Memory B cell (primary cell): ENCODE data around the gene XYLB.
"Not testable (repeated sequence)": the region's sequence is repeated elsewhere in the genome, so short reads cannot be mapped to it uniquely, and the experiment has no call there.

Experiments
- ATAC-seq: fragments of 150-1000 bp; cut with Tn5 transposase; 2 replicates; pipeline ENCODE4 v1.10.0; 2021; ENCODE audit warnings: low read depth, mild to moderate bottlenecking, moderate library complexity
- DNase-seq, 2 donors: peaks; one replicate each; pipeline ENCODE4 v3.0.0; 2022; ENCODE audit warnings: low spot score in 2 of 2
- H3K27ac Mint-ChIP-seq: one replicate; pipeline ENCODE4 v1.8.0; 2022; ENCODE audit warnings: mild to moderate bottlenecking, moderate library complexity, mixed read lengths
- H3K27me3 Mint-ChIP-seq: one replicate; pipeline ENCODE4 v1.8.0; 2022; ENCODE audit warnings: mixed read lengths
- H3K36me3 Mint-ChIP-seq: one replicate; pipeline ENCODE4 v1.8.0; 2022; ENCODE audit warnings: mild to moderate bottlenecking, mixed read lengths
- H3K4me1 Mint-ChIP-seq: one replicate; pipeline ENCODE4 v1.8.0; 2022; ENCODE audit warnings: mixed read lengths
- H3K4me3 Mint-ChIP-seq: one replicate; pipeline ENCODE4 v1.8.0; 2022; ENCODE audit warnings: mild to moderate bottlenecking, moderate library complexity, mixed read lengths
- H3K9me3 Mint-ChIP-seq: one replicate; pipeline ENCODE4 v1.8.0; 2022; ENCODE audit warnings: mixed read lengths

The XYLB gene

GRCh38 chr3:38426798-38427426 lies 80.3 kb downstream of the XYLB start:
- ATAC-seq, H3K27ac Mint-ChIP-seq, H3K4me1 Mint-ChIP-seq, H3K27me3 Mint-ChIP-seq, DNase-seq, H3K9me3 Mint-ChIP-seq, H3K4me3 Mint-ChIP-seq, H3K36me3 Mint-ChIP-seq: not testable (repeated sequence)

- not testable (repeated sequence) for ATAC-seq, H3K27me3 Mint-ChIP-seq, H3K4me1 Mint-ChIP-seq, DNase-seq, H3K27ac Mint-ChIP-seq, H3K36me3 Mint-ChIP-seq, H3K4me3 Mint-ChIP-seq
- peaks cover 13% of the 10 kb centered on the region for H3K9me3 Mint-ChIP-seq
Measured at GRCh38 chr3:38432871-38433658, 86.5 kb downstream of the XYLB start.

- H3K36me3 Mint-ChIP-seq, ATAC-seq, H3K4me1 Mint-ChIP-seq, H3K27me3 Mint-ChIP-seq, H3K27ac Mint-ChIP-seq, H3K4me3 Mint-ChIP-seq, DNase-seq: not testable (repeated sequence)
- peaks cover 13% of the 10 kb centered on the region for H3K9me3 Mint-ChIP-seq
Measured at GRCh38 chr3:38433661-38434060, 87.1 kb downstream of the XYLB start.

GRCh38 chr3:38438436-38439069 lies 92.0 kb downstream of the XYLB start:
- H3K4me3 Mint-ChIP-seq, DNase-seq, ATAC-seq: not testable (repeated sequence)

GRCh38 chr3:38443205-38443604 lies 96.6 kb downstream of the XYLB start:
- H3K27me3 Mint-ChIP-seq, H3K27ac Mint-ChIP-seq, ATAC-seq, H3K4me1 Mint-ChIP-seq, H3K36me3 Mint-ChIP-seq, H3K4me3 Mint-ChIP-seq, DNase-seq, H3K9me3 Mint-ChIP-seq: not testable (repeated sequence)

More at GRCh38 chr3:38438436-38439069, 92.0 kb downstream of the XYLB start:
- H3K9me3 Mint-ChIP-seq, result peaks cover 16% of the 10 kb centered on the region
- H3K27ac Mint-ChIP-seq, H3K36me3 Mint-ChIP-seq, H3K4me1 Mint-ChIP-seq, H3K27me3 Mint-ChIP-seq: not testable (repeated sequence)

GRCh38 chr3:38446085-38446686 lies 99.6 kb downstream of the XYLB start:
- no peaks in the 10 kb centered on the region for H3K9me3 Mint-ChIP-seq
- H3K4me1 Mint-ChIP-seq, result no peaks in the 10 kb centered on the region
- no peak for ATAC-seq
- H3K36me3 Mint-ChIP-seq, result no peaks in the 10 kb centered on the region
- no peak overlapping the region for H3K27ac Mint-ChIP-seq
- H3K27me3 Mint-ChIP-seq, result peaks cover 11% of the 10 kb centered on the region
- DNase-seq, result no peak
- H3K4me3 Mint-ChIP-seq, result no peak overlapping the region

- H3K4me3 Mint-ChIP-seq, result no peak overlapping the region
Measured at GRCh38 chr3:38446812-38447211, 100.2 kb downstream of the XYLB start.

GRCh38 chr3:38450853-38451252 lies 104.3 kb downstream of the XYLB start:
- H3K9me3 Mint-ChIP-seq, result no peaks in the 10 kb centered on the region
- ATAC-seq (no peak), DNase-seq (no peak)
- H3K4me3 Mint-ChIP-seq, result no peak overlapping the region
- peaks cover 12% of the 10 kb centered on the region for H3K4me1 Mint-ChIP-seq
- H3K27me3 Mint-ChIP-seq, result peaks cover 11% of the 10 kb centered on the region
- no peak overlapping the region for H3K27ac Mint-ChIP-seq
- no peaks in the 10 kb centered on the region for H3K36me3 Mint-ChIP-seq

More at GRCh38 chr3:38446812-38447211, 100.2 kb downstream of the XYLB start:
- H3K27me3 Mint-ChIP-seq, result peaks cover 13% of the 10 kb centered on the region
- H3K9me3 Mint-ChIP-seq, result no peaks in the 10 kb centered on the region
- no peak overlapping the region for H3K27ac Mint-ChIP-seq
- no peaks in the 10 kb centered on the region for H3K4me1 Mint-ChIP-seq
- H3K36me3 Mint-ChIP-seq, result no peaks in the 10 kb centered on the region
- no peak for ATAC-seq
- DNase-seq, result no peak

GRCh38 chr3:38453075-38453912 lies 106.7 kb downstream of the XYLB start, which contains the start of gene ACVR2B:
ACVR2B (plus strand) TSS chr3:38453890; CDS start chr3:38454323, 433 bp downstream.
- peaks cover 14% of the 10 kb centered on the region for H3K4me1 Mint-ChIP-seq
- no peaks in the 10 kb centered on the region for H3K9me3 Mint-ChIP-seq
- peak within 1 kb of the TSS; percentile 45 for H3K27ac Mint-ChIP-seq
- H3K36me3 Mint-ChIP-seq, result no peaks in the 10 kb centered on the region
- peaks cover 11% of the 10 kb centered on the region for H3K27me3 Mint-ChIP-seq
- DNase-seq, result no peak
- ATAC-seq, result peak; percentile 54
- peak within 1 kb of the TSS; percentile 88 for H3K4me3 Mint-ChIP-seq

- no peak overlapping the region for H3K27ac Mint-ChIP-seq
- DNase-seq, result no peak
- H3K27me3 Mint-ChIP-seq, result peaks cover 11% of the 10 kb centered on the region
- no peaks in the 10 kb centered on the region for H3K9me3 Mint-ChIP-seq
- H3K36me3 Mint-ChIP-seq, result no peaks in the 10 kb centered on the region
- peak overlapping the region; percentile 88 for H3K4me3 Mint-ChIP-seq
- no peak for ATAC-seq
- H3K4me1 Mint-ChIP-seq, result peaks cover 14% of the 10 kb centered on the region
Measured at GRCh38 chr3:38453913-38454177, 107.3 kb downstream of the XYLB start.

GRCh38 chr3:38454178-38454883 lies 107.7 kb downstream of the XYLB start:
- peaks cover 10% of the 10 kb centered on the region for H3K27me3 Mint-ChIP-seq
- H3K9me3 Mint-ChIP-seq, result no peaks in the 10 kb centered on the region
- peak overlapping the region; percentile 45 for H3K27ac Mint-ChIP-seq
- peaks cover 14% of the 10 kb centered on the region for H3K4me1 Mint-ChIP-seq
- peak overlapping the region; percentile 88 for H3K4me3 Mint-ChIP-seq
- DNase-seq, result peak in 1 of 2 donors; percentile 30
- no peaks in the 10 kb centered on the region for H3K36me3 Mint-ChIP-seq
- peak; percentile 63 for ATAC-seq

GRCh38 chr3:38454884-38455638 lies 108.5 kb downstream of the XYLB start:
- Mint-ChIP-seq H3K27ac (peak overlapping the region; percentile 45), H3K4me3 (peak overlapping the region; percentile 88), H3K36me3 (no peaks in the 10 kb centered on the region), H3K27me3 (peaks cover 8% of the 10 kb centered on the region), H3K9me3 (no peaks in the 10 kb centered on the region), H3K4me1 (peaks cover 14% of the 10 kb centered on the region)
- DNase-seq, result peak in 1 of 2 donors; percentile 29
- peak; percentile 36 for ATAC-seq
